NCI-H146 (cell line): ENCODE results near the gene MBD3.
A peak's percentile ranks its signal among the peaks of the same experiment; 100 is the strongest.

Experiments used
- DNase-seq: peaks from one replicate; lab custom pipeline; 2025; lab: John Stamatoyannopoulos, UW

Gene MBD3

GRCh38 chr19:1598777-1599459 is 6.3 kb upstream of the MBD3 start:
- no peak for DNase-seq

- DNase-seq: no peak
These were observed 772 bp upstream of the MBD3 start for GRCh38 chr19:1593501-1593772.

- peak; percentile 82 for DNase-seq
These were observed 476 bp downstream of the MBD3 start for GRCh38 chr19:1592024-1592754.

- peak; percentile 74 for DNase-seq
These were observed 1.1 kb downstream of the MBD3 start for GRCh38 chr19:1591421-1592023.

- peak; percentile 9 for DNase-seq
These were observed 1.8 kb downstream of the MBD3 start for GRCh38 chr19:1590641-1591397.

GRCh38 chr19:1587872-1588271 is 4.8 kb downstream of the MBD3 start:
- no peak for DNase-seq

DNA sequence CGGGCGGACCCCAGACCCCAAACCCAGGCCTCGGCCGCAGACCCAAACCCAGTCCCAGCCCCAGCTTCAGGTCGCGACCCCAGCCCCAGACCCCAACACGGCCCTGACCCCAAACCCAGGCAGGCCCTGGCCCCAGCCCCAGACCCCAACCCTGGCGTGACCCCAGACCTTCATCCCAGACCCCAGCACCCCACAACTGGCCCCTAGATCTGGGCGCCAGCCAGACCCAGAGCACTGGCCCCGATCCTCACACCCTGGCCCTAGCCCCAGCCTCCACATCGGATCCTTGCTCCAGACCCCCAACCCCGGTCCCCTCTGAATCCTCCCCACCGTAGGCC is 7.5 kb downstream of the MBD3 start:
- DNase-seq: no peak

DNA sequence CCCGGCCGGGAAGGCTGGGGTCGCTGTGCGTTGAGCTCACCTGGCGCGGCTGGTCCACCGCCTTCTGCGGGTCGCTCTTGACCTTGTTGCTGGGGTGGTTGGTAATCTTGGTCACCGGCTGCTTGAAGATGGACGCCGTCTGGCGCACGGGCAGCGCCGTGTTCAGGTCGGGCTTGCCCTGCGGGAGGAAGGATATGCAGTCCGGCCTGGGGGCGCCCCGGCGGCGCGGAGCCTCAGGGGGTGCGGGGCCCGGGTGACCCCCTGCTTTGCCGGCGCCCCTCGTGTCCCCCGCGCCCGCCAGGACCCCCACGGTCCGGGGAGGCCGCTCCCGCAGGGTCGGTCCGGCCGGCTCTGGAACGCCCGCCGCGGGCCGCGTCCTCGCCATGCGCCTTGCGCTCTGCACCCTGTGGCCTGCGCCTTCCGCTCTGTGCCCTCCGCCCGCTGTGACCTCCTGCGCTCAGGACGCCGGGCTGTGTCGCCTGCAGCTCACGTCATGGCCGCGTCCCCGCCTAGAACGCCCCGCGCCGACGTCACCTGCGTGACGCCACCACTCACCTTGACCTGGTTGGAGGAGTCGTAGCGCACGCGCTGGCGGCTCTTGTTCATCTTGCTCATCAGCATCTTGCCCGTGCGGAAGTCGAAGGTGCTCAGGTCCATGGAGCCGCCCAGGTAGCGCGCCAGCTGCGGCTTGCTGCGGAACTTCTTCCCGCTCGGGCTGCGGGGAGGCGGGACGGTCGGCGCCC is 8.0 kb downstream of the MBD3 start:
- DNase-seq: no peak

DNA sequence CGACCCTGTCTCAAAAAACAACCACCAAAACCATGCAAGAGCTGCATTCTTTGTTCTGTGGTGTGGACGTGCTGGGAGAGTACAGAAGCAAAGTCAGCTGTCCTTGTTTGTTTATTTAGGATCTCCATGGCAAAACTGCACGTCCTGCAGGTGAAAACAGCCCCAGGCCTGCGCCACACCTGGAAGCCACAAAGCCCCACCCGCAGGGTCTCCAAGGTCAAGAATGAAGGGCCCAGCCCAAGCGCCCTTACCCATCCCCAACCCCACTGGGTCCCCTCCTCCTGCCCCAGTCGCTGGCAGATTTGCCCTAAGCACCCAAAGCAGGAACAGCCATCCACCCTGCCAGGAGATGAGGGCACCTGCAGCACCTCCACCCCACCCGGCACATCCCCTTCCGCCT is 10.5 kb downstream of the MBD3 start:
- DNase-seq: peak; percentile 88

DNA sequence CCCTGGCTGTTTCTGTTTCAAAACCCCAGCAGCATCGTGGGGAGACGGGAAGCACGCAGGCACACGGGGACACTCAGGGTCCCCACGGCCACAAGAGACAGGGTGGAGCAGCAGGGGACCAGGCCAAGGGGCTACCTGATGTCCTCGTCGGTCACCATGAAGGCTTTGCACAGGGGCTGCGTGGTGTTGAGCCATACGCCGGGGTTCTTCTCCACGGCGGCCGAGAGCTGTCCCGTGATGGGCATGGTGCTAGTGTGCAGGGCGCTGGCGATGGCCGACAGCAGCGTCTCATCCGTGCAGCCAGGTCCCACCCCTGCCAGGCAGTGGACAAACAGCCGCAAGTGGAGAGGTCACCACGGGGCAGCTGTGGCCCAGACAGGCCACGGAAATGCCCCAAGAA is 11.7 kb downstream of the MBD3 start:
- no peak for DNase-seq

- no peak for DNase-seq
These were observed 12.3 kb downstream of the MBD3 start for GRCh38 chr19:1580382-1580781.

- no peak for DNase-seq
These were observed 13.4 kb downstream of the MBD3 start for GRCh38 chr19:1579222-1579621.

- DNase-seq: no peak
These were observed 14.6 kb downstream of the MBD3 start for GRCh38 chr19:1577929-1578618.

- DNase-seq: no peak
These were observed 15.4 kb downstream of the MBD3 start for GRCh38 chr19:1577090-1577928.

DNA sequence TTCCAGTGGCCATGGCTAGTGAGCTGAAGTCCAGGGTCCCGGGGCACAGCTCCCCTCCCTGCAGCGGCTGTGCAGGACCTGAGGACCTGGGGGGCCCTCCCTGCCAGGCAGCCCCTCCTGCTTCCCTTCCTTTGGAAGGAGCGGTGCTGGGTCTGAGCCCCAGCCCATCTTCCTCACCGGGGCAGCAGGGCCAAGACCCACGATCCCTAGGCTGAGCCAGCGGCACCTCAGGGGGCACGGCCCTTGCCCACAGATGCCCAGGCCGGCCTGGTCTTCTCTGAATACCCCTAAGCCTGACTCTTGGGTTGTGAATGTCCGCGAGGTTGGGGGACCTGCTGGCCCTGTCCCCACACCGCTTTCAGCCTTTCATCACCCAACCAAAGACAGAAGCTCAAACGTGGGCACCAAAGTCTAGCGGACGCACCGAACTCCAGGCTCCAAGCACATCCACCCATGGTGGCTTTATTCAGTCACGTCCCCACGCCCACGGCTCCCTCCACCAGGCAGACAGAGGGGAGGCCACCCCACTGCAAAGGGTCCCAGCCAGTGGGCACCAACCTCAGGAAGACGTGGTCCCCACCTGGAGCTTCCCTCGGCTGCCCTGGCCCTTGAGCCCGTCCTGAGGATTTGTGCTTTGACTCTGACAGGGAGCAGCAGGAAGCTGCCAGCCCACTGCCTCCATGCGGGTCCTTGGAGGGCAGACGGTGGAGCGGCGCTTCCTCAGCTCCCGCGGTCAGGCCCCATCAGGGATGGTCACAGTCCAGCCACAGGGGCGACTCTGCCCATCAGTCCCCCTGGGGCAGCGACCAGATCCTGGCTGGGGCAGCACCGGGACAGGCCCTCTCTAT is 16.2 kb downstream of the MBD3 start:
- no peak for DNase-seq

DNA sequence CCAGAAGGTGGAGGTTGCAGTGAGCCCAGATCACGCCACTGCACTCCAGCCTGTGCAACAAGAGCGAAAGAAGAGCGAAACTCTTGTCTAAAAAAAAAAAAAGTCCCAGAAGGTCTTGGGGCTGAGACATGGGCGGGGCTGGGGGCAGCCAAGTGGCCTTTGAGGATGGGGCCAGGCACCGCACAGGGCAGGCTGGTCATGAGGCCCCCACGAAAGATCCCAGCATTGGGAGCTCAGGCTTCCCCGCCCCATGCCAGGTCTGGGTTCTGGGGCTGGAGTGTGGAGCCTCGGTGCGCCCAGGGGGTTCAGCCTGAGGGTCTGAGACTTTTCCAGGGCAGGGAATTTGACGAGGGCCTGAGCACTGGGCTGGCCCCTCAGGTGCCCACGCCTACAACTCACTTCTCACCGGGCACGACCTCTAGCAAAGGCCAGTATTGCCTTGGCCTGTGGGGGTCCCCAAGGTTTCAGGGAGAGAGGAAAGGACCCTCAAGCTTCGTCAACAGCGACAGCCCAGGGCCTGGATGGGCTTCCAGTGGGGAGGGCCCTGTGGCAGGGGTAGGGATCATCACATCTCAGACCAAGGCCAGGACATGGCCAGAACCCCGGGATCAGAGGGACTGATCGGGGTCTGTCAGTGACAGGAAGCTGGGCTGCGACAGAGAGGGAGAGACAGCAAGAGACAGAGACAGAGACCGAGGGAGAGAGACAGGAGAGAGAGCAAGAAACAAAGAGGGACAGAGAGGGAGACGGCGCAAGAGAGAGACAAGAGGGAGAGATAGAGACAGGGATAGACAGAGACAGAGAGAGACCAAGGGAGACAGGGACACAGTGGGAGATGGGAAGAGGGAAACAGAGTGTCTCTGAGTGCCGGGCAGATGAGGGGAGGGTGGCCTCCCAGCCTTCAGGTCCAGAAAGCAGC is 17.1 kb downstream of the MBD3 start:
- DNase-seq: no peak

- no peak for DNase-seq
These were observed 18.1 kb downstream of the MBD3 start for GRCh38 chr19:1574354-1575136.

DNA sequence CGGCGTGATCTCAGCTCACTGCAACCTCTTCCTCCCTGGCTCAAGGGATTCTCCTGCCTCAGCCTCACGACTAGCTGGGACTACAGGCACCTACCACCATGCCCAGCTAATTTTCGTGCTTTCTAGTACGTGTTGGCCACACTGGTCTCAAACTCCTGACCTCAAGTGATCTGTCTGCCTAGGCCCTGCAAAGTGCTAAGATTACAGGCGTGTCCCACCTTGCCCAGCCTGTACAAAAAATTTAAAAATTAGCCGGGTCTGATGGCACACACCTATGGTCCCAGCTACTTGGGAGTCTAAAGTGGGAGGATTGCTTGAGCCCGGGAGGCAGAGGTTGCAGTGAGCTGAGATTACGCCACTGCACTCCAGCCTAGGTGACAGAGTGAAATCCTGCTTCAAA is 19.9 kb downstream of the MBD3 start:
- DNase-seq: no peak
